DMS153 treated with DMSO at 0.1 percent for 48 hours (cell line): ENCODE data around the gene SULT4A1.
A peak's percentile ranks its signal among the peaks of the same experiment; 100 is the strongest.

Experiments used
- DNase-seq: peaks from one replicate; lab custom pipeline; 2025; ENCODE audit not compliant: unreplicated experiment; lab: John Stamatoyannopoulos, UW

SULT4A1 gene

DNA sequence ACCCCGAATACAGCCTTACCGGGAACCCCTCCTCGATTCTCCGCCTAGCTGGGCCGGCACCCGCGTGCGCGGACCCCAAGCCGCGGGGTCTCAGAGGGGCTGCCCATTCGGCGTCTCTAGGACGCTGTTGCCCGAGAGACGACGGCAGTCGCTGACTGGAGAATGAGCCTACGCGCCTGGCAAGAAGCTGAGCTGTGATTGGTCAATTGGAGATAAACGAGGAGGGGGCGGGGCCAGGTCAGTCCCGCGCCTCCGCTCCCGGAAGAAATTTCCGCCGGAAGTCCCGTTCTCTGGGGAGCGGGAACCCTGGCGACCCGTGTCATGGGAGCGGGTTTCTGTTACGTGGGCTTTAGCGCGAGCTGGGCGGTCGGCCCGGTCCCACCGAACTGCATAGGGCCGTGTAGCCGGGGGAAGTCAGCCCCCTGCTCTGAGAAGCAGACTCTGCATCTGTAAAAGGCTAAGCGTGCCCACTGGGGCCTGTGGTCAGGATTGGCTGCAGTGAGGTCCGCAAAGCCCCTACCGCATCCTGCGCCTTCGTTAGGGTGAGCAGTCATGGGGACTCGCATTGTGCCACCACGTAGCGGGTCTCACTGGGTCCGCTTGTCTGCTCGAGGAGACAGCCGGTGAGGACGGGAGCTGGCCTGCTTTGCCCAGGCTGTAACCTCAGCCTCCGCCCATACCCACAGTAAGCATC lies 50.0 kb downstream of the SULT4A1 start, which contains the start of gene EFCAB6:
TSS of gene EFCAB6 (minus strand) at position 157 of the 694 bp plus-strand sequence. CDS start 29,987 bp downstream, outside the sequence.
- DNase-seq: peak; percentile 86

DNA sequence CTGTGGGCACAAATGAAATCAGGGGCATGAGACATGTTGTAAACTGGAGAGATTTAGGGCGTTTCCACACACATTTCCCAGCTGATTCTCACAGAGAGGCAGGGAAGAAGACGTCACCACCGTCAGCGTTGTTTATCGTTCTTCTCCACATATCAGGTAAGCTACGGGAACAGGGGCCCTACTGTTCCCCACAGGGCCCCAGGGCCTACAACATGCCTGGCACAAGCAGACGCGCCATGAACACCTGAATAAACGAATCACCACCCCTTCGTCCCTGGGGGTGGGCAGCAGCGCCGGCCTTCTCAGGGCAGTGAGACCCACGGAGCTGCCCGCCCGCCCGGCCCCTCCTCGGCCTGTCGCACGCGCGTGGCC lies 50.5 kb downstream of the SULT4A1 start:
- DNase-seq: peak; percentile 4

DNA sequence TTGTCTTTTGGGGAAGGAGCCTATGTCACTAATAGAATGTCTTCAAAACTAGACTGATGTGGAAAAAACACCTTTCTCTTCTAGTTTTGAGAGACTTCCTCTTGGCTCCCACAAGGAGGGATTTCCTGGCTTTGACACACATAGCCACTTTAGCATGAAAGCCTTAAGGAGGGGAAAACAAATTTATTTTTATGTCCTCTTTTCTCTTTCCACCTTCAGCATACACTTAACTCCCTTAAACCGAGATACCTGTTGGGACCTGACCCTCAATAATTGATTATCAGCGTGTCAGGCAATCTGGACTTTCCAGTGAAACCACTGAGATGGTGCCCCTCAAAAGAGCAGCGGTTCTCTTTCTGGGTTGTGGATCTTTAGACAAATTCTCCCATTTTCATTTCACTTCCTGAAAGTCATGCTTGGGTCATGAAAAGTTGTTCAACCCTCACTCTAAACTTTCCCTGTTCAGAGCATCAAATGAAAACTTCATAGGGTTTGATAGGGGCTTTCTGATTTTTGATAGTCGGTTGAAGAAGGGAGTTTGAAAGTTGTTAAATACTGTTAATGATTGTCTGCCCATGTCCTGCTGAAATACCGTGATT lies 59.3 kb downstream of the SULT4A1 start:
- no peak for DNase-seq

DNA sequence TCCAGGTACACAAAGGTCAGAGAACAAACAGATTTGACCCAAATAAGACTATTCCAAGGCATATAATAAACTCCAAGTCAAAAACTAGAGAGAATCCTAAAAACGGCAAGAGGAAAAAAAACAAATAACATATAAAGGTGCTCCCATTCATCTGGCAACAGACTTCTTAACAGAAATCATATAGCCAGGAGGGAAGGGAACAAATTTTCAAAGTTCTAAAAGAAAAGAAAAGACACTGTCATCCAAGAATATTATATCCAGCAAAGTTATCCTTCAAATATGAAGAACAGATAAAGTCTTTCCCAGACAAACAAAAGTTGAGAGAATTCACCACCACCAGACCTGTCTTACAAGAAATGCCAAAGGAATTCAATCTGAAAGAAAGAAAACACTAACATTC lies 61.3 kb downstream of the SULT4A1 start:
- DNase-seq: no peak

DNA sequence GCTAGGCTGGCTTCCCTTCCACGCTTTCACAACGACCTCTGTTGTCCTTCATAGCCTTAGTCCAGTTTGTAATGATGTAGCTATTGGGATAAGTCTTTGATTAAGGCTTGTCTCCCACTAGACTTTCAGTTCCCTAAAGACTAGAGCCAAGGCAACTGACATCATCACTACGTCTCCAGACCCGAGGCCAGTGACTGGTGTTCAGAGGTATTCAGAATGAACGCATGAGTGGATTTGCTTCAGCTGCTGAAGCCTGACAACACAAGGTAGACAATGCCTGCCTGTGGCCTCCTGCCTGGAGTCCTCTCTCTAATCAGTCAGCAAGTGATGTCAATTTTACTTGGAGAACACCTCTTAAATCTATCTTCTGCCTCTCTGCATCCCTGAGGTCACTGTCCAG lies 63.8 kb downstream of the SULT4A1 start:
- DNase-seq: no peak

DNA sequence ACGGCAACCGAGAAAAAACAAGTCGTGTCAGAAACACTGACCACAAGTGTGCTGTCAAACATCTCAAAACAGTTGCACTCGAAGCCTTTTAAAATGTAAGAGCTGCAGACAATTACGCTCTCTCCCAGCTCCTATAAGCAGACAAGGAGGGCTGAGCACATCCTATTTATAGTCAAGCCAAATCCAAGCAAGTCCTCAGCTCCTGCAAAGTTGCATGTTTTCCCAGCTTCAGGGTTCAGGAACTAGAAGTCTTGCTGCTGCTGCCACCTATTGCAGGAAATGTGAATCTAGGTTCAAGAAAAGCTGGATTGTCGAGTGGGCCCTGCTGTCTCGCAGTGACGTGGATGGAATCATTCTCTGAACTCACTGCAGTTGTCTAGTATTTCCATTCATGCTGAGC lies 65.7 kb downstream of the SULT4A1 start:
- peak; percentile 11 for DNase-seq

DNA sequence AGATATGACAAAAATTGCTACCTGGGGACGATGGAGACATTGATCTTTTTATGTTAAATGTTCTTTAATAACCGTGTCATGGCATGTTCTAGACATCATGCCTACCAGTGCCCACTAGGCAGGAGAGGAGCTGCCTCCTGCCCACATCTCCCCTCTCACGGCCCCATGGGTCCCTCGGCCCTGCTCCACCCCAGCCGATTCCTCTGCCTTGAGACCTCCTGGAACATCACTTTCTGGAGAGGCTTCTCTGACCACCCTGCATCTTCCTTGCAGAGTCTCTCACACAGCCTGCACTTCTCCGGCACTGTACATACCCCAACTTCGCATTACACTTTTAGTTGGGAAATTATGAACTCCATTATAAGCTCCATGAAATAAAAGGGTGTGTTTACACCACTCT lies 67.0 kb downstream of the SULT4A1 start:
- no peak for DNase-seq

DNA sequence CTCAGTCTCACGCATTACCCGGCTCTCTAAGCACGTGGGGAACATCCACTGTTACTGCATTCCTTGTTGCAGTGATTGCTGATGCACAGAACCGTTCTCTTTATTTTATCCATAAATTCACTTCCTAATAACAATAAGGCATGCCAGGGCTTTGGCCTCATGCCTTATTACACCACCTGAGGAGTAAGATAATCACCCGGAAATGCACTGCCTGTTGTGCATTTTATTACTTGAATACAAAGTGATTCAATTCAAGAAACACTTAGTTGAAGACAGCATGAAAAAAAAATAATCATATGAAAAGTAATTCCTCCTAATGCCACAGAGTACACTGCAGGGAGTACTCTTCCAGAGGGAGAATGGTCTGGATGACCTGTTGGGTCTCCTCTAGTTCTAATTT lies 69.4 kb downstream of the SULT4A1 start:
- DNase-seq: no peak

DNA sequence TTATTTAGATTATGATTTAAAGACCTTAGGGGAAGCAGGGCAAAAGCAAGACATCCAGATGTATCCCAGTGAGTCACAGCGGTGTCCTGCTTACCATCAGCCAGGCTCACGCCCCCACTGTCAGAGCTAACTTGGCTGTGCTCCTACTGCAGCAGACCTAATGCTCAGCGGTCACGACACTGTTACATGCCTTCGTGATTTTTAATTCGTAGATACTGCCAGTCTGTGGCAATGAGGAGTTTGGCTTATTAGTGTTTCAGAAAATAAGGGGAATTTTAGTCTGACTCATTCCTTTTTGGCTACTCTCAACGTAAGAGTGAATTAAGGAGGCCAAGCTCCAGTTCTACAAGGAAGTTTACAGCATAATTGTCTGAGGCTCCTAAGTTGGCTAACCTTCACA lies 72.9 kb downstream of the SULT4A1 start:
- no peak for DNase-seq

DNA sequence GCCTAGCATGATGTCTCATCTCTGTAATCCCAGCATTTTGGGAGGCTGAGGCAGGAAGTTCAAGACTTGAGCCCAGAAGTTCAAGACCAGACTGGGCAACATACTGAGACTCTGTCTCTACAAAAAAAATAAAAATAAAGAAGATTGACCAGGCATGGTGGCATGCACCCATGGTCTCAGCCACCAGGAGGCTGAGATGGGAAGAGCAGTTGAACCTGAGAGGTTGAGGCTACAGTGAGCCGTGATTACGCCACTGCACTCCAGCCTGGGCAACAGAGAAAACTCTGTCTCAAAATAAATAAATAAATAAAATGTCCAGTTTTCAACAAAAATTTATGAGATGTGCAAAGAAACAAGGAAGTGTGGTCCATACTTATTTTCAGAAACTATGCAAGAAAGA lies 78.5 kb downstream of the SULT4A1 start:
- no peak for DNase-seq

DNA sequence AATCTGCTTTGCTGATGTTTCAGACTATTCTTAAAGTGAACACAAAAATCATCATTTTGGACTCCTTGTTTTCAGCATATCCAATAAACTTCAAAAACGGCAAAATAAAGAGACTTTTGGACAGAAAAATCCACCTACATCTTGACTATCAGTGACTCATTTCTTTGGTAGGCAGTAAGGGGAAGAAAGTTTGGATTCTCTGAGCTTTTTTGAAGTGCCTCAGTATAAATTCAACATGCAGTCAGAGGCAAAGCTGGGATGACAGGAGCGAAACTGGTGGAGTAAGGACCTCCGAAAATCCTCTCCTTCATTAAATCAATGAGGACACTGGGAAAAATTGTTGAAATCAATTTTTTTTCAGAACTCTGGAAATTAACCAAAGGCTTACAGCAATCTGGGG lies 79.9 kb downstream of the SULT4A1 start:
- DNase-seq: no peak

DNA sequence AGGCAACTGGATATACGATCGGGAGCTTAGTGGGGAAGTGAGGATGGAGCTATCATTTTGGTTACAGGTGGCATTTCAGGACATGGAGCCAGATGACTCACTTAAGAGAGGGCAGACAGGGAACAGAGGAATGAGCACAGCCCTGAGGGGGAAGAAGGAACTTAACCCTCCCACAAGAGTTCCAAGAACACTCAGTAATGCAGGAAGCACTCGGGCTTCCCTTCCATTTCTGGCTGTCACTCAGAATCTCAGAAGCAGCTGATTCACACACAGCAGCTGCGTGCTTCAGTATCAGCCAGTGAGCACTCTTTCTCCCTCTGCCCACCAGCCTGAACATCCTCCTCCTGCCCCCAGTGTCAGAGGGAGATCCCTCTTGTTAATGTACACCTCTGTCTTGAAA lies 85.0 kb downstream of the SULT4A1 start:
- no peak for DNase-seq

DNA sequence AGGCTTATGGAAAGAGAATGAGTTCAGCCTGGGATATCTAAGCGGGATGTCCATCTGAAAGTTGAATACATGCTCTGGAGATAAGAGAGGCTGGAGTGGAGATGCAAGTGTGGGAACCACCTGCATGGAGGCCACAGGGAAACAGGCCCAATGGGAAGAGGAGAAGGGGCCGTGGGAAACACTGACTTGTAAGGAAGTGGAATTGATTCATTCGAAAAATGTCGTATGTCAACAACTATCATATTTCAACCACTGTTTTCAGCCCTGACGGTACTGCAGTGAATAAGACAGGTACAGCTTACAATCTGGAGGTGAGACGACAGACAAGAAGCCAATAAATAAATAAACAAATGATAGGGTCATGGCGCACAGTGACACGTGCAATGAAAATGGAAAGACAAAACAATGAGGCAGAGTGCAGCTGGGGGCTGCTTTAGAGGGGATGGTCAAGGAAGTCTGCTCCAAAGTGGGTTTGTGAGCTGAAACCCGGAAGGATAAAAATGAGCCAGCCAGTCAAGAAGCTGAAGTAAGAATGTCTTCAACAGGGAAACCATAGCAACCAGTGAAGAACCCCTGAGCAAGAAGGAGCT lies 86.1 kb downstream of the SULT4A1 start:
- DNase-seq: no peak
